ENCODE measurements around the gene AKT2.

AKT2 gene

DNA sequence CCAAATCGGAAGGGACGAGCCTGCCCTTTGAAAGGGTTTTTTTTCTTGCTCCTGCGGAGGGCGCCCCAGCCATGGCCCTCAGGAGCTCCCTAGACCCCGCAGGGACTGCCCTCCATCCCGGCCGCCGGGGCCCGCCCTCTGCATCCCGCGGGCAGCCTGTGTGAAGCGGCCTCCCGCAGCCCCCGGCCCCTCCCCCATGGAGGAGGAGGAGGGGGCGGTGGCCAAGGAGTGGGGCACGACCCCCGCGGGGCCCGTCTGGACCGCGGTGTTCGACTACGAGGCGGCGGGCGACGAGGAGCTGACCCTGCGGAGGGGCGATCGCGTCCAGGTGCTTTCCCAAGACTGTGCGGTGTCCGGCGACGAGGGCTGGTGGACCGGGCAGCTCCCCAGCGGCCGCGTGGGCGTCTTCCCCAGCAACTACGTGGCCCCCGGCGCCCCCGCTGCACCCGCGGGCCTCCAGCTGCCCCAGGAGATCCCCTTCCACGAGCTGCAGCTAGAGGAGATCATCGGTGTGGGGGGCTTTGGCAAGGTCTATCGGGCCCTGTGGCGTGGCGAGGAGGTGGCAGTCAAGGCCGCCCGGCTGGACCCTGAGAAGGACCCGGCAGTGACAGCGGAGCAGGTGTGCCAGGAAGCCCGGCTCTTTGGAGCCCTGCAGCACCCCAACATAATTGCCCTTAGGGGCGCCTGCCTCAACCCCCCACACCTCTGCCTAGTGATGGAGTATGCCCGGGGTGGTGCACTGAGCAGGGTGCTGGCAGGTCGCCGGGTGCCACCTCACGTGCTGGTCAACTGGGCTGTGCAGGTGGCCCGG lies 93.1 kb downstream of the AKT2 start:
- TF ChIP-seq, protein P1, sequence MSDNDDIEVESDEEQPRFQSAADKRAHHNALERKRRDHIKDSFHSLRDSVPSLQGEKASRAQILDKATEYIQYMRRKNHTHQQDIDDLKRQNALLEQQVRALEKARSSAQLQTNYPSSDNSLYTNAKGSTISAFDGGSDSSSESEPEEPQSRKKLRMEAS (IDR thresholded peaks at IDR 0.05) = no peak
- TF ChIP-seq ZBTB7A (IDR thresholded peaks at IDR 0.05; ENCODE audit: low read depth) = peak; percentile 91
- no peak for TF ChIP-seq FOXM1 (IDR thresholded peaks at IDR 0.05; ENCODE audit: borderline replicate concordance, low read depth)
- TF ChIP-seq, protein P2, sequence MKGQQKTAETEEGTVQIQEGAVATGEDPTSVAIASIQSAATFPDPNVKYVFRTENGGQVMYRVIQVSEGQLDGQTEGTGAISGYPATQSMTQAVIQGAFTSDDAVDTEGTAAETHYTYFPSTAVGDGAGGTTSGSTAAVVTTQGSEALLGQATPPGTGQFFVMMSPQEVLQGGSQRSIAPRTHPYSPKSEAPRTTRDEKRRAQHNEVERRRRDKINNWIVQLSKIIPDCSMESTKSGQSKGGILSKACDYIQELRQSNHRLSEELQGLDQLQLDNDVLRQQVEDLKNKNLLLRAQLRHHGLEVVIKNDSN (IDR thresholded peaks at IDR 0.05) = no peak
- TF ChIP-seq EP300 (IDR thresholded peaks at IDR 0.05; ENCODE audit: borderline replicate concordance) = no peak
- TF ChIP-seq EGR1 (IDR thresholded peaks at IDR 0.05) = peak; percentile 59; the same call in 1 of the 2 replicates
- TF ChIP-seq NFIC (IDR thresholded peaks at IDR 0.05) = no peak
- no peak for TF ChIP-seq TAF1 (IDR thresholded peaks at IDR 0.05; ENCODE audit: low read depth)
- TF ChIP-seq TCF12 (IDR thresholded peaks at IDR 0.05; ENCODE audit: low read depth) = no peak
- TF ChIP-seq TEAD4 (IDR thresholded peaks at IDR 0.05) = no peak
- TF ChIP-seq, protein P3, sequence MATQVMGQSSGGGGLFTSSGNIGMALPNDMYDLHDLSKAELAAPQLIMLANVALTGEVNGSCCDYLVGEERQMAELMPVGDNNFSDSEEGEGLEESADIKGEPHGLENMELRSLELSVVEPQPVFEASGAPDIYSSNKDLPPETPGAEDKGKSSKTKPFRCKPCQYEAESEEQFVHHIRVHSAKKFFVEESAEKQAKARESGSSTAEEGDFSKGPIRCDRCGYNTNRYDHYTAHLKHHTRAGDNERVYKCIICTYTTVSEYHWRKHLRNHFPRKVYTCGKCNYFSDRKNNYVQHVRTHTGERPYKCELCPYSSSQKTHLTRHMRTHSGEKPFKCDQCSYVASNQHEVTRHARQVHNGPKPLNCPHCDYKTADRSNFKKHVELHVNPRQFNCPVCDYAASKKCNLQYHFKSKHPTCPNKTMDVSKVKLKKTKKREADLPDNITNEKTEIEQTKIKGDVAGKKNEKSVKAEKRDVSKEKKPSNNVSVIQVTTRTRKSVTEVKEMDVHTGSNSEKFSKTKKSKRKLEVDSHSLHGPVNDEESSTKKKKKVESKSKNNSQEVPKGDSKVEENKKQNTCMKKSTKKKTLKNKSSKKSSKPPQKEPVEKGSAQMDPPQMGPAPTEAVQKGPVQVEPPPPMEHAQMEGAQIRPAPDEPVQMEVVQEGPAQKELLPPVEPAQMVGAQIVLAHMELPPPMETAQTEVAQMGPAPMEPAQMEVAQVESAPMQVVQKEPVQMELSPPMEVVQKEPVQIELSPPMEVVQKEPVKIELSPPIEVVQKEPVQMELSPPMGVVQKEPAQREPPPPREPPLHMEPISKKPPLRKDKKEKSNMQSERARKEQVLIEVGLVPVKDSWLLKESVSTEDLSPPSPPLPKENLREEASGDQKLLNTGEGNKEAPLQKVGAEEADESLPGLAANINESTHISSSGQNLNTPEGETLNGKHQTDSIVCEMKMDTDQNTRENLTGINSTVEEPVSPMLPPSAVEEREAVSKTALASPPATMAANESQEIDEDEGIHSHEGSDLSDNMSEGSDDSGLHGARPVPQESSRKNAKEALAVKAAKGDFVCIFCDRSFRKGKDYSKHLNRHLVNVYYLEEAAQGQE (IDR thresholded peaks at IDR 0.05; ENCODE audit: low read depth) = no peak
- peak; percentile 7; the same call in 1 of the 2 replicates for TF ChIP-seq RAD21 (IDR thresholded peaks at IDR 0.05; ENCODE audit: low read depth)
- no peak for TF ChIP-seq CEBPB (IDR thresholded peaks at IDR 0.05)
- TF ChIP-seq YY1 (IDR thresholded peaks at IDR 0.05; ENCODE audit: low read depth) = no peak
- no peak for TF ChIP-seq CREB1 (IDR thresholded peaks at IDR 0.05; ENCODE audit: low read depth)

DNA sequence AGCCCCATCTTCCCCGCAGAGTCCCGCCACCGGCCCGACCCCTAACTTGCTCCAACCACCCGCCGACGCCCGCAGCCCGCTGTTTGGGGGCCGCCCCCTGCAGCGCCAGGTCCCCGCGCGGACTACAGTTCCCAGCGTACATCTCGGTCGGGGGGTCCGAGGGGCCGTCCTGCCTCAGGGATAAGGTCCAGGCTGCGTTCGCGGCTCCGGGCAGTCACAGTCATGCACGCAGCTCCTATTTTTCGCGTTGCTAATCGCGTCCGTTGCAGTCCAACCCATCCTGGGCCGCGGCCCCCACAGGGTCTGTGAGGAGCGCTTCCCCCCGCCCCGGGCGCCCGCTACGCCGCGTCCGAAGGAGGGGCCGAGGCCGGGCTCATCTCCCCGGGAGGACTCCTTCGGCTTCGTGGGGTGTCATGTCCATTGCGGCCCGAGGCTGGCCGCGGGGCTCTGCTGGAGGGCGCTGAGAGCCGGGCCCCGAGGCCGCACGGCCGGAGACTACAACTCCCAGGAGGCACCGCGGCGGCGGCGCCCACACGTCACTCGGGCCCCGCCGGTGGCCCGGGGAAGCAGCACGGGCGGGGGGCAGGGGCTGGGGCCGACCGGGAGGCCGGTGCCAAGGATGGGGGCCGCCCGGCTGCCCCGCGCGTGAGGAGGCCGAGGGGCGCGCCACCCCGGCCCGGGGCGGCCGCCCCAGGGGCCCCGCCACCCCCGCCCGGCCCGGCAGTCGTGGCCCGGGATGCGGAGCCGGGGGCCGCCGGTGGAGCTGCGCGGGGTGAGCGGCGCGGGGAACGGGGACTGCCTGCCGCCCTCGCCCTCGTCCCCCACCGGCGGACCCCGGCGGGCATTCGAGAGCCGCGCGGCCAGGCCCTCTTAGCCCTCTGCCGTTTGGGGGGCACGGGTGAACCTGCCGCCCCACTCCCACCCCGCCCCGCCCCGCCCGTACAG lies 94.0 kb downstream of the AKT2 start, which contains the start of gene MAP3K10:
Gene MAP3K10, plus strand, starts transcription at position 536 of the 945 bp plus-strand sequence. CDS start 606 bp downstream, outside the sequence.
- TF ChIP-seq FOXM1 (IDR thresholded peaks at IDR 0.05; ENCODE audit: borderline replicate concordance, low read depth) (no peak), YY1 (IDR thresholded peaks at IDR 0.05; ENCODE audit: low read depth) (peak; percentile 25; the same call in 1 of the 2 replicates), CEBPB (IDR thresholded peaks at IDR 0.05) (no peak), ZBTB7A (IDR thresholded peaks at IDR 0.05; ENCODE audit: low read depth) (peak; percentile 93), EGR1 (IDR thresholded peaks at IDR 0.05) (no peak), TEAD4 (IDR thresholded peaks at IDR 0.05) (no peak), RAD21 (IDR thresholded peaks at IDR 0.05; ENCODE audit: low read depth) (no peak), EP300 (IDR thresholded peaks at IDR 0.05; ENCODE audit: borderline replicate concordance) (no peak), TCF12 (IDR thresholded peaks at IDR 0.05; ENCODE audit: low read depth) (peak; percentile 25; the same call in 1 of the 2 replicates), TAF1 (IDR thresholded peaks at IDR 0.05; ENCODE audit: low read depth) (no peak), NFIC (IDR thresholded peaks at IDR 0.05) (no peak), CREB1 (IDR thresholded peaks at IDR 0.05; ENCODE audit: low read depth) (peak; percentile 79)
- TF ChIP-seq, protein P2 (IDR thresholded peaks at IDR 0.05) = no peak
- TF ChIP-seq, protein P1 (IDR thresholded peaks at IDR 0.05) = 0 out of 2 replicates have a peak, but pooled peaks have one; percentile 15
- TF ChIP-seq, protein P3 (IDR thresholded peaks at IDR 0.05; ENCODE audit: low read depth) = no peak

DNA sequence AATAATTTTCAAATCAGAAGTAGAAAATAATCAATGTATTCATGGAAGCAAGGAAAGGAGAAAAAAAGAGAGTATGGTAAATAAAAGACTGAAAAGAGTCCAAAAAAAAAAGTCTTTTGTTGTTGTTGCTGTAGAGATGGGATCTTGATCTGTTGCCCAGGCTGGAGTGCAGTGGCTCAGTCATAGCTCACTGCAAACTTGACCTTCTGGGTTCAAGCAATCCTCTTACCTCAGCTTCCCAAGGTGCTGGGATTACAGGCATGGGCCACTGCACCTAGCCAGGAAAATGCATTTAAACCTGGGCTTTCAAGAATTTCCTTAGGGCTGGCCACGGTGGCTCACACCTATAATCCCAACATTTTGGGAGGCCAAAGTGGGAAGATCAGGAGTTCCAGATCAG lies 100.9 kb downstream of the AKT2 start:
- no peak for TF ChIP-seq NFIC (IDR thresholded peaks at IDR 0.05)
- TF ChIP-seq, protein P2 (IDR thresholded peaks at IDR 0.05) = no peak
- TF ChIP-seq YY1 (IDR thresholded peaks at IDR 0.05; ENCODE audit: low read depth) = no peak
- TF ChIP-seq, protein P3 (IDR thresholded peaks at IDR 0.05; ENCODE audit: low read depth) = no peak
- no peak for TF ChIP-seq TAF1 (IDR thresholded peaks at IDR 0.05; ENCODE audit: low read depth)
- no peak for TF ChIP-seq FOXM1 (IDR thresholded peaks at IDR 0.05; ENCODE audit: borderline replicate concordance, low read depth)
- TF ChIP-seq, protein P1 (IDR thresholded peaks at IDR 0.05) = no peak
- no peak for TF ChIP-seq TEAD4 (IDR thresholded peaks at IDR 0.05)
- TF ChIP-seq CREB1 (IDR thresholded peaks at IDR 0.05; ENCODE audit: low read depth) = no peak
- no peak for TF ChIP-seq EGR1 (IDR thresholded peaks at IDR 0.05)
- TF ChIP-seq RAD21 (IDR thresholded peaks at IDR 0.05; ENCODE audit: low read depth) = no peak
- TF ChIP-seq TCF12 (IDR thresholded peaks at IDR 0.05; ENCODE audit: low read depth) = no peak
- no peak for TF ChIP-seq EP300 (IDR thresholded peaks at IDR 0.05; ENCODE audit: borderline replicate concordance)
- no peak for TF ChIP-seq ZBTB7A (IDR thresholded peaks at IDR 0.05; ENCODE audit: low read depth)
- TF ChIP-seq CEBPB (IDR thresholded peaks at IDR 0.05) = no peak

All from Ishikawa (cell line).